NCI-H748 (cell line): ENCODE measurements around the gene EVX2.

ENCODE experiments used
- DNase-seq: peaks from one replicate; lab custom pipeline; 2025; ENCODE audit not compliant: unreplicated experiment; lab: John Stamatoyannopoulos, UW

The EVX2 gene

GRCh38 chr2:176096986-176097819 lies 13.4 kb upstream of the EVX2 start:
- peak; percentile 96 for DNase-seq

GRCh38 chr2:176096243-176096985 lies 12.7 kb upstream of the EVX2 start:
- DNase-seq, result no peak

DNA sequence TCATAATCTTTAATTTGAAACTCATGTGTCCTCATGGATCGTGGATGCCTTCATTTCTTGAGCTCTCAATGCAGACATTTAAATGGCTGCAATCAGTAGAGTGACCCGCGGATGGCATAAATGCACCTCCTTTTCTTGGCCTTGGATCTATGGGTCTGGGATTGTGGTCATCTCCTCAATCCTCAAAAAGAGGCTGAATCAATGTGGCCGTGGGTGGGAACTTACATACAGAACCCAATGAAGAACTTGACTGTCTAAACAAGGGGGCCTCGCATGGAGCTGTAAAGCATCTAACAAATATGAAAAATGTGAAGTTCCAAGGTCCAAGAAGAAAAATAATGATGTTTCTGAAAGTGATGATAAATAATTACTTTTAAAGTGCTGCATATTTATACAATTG lies 11.7 kb upstream of the EVX2 start:
- no peak for DNase-seq

GRCh38 chr2:176094349-176094748 lies 10.6 kb upstream of the EVX2 start:
- no peak for DNase-seq

GRCh38 chr2:176093898-176094249 lies 10.1 kb upstream of the EVX2 start:
- no peak for DNase-seq

- peak; percentile 55 for DNase-seq
Measured at GRCh38 chr2:176093145-176093897, 9.6 kb upstream of the EVX2 start.

GRCh38 chr2:176092270-176093144 lies 8.7 kb upstream of the EVX2 start, which contains the start of gene HOXD13:
Gene HOXD13, plus strand, starts transcription at chr2:176092721. Its CDS starts 170 bp downstream, at chr2:176092891.
- DNase-seq, result peak; percentile 34

DNA sequence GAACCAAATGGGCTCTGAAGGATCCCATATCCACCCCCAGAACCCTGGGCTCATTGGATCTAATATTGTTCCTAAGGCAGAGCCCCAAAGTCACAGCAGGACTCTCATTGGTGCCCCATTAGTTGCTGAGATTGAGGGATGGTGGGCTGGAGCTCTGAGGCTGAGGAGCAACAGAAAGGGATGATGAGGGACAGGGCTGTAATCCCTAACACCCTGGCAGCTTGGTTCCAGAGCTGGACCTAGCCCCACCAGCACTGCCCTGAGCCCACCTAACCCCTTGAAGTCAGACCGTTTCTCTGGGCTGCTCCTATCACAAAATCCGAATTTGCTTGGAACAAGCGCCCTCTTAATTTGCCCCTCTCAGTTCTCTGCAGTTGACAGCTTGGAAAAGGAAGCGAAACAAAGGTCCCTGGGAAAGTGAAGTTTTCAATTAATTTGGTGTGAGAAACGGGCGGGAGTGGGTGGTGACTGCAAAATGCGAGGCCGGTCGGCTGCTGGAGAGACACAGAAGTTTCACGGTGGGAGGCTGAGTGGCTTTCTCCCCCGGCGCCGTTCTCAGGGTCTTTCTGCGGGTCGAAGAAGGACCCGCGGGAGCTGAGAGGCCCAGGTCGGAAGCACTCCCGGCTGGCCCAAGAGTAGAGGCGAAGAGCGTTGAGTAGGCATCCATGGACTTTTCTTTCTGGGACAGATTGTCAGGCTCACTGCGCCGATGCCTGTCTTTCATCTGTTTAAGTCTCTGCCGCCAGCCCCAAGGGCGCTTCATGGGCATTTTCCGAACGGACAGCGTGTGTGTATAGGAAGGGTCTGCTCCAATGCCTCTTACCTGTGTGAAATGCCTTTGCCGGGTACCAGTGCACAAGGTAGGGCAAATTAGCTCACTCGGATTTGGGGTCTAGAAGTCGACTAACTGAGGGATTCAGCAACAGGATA lies 7.8 kb upstream of the EVX2 start:
- no peak for DNase-seq

- no peak for DNase-seq
Measured at GRCh38 chr2:176090862-176091261, 7.1 kb upstream of the EVX2 start.

DNA sequence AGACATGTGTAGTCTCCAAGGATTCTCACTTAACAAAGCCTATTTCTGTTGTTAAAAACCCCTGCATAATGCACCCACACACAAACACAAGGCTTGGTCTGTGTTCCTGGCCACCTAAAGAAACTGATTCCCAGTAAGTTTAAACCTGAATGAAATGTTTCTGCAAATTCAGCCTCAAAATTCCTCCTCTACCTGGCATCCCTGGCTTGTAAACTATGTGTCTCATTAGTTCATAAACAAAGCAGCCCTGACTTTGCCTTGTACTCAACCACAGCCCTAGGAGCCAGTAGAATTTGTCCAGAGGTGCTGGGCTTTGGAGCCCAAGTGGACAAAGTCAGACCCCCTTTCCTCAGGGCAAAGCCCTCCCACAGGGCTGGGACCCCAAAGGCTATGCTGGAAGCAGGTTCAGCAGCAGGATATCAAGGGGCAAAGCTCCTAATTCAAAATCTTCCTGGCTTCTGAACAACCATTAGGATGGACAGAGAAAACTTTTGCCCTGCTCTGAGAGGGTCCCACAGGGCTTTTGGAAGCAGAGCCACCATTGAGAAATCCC lies 6.2 kb upstream of the EVX2 start:
- DNase-seq, result no peak

- no peak for DNase-seq
Measured at GRCh38 chr2:176088937-176089842, 5.4 kb upstream of the EVX2 start.

DNA sequence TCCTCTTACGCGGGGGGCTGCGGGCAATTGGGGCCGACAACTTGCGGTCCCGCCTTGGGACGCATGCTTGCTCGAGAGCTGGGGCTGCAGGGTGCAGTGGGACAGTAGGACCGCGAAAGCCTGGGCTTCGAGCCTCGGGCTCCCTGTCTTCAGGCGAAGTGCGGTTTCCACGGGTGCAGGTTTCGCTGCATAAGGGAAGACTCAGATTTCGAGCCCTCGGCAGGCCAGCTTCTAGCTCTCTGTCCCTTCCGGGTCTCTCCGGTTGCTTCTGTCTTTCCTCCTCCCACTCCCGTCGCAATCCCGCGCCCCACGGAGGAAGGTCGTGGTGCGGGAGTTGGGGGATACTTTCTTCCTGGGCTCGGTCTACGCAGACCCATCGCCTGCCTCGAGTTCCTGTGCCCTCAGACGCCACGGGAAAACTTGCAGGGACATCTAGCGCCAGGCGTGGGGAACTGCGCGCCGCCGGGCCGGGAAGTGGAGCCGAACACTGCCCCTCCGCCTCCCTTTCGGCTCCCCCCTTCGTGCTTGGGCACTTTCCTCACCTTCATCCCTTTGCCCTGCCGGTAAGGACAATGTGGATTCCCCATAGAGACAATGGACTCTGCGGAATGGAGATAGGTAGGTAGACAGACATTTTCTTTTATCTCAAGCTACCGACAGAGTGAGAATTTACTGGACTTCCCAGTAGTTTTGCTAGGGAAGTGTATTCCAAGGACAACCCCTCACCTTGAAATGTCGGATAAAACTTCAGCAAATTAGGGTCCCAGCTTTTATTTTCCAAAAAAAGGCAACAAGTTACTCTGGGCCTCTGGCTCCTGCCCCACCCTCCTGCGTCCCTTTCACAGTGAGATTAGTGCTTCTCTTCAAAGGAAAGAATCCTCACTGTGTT lies 4.5 kb upstream of the EVX2 start:
- peak; percentile 84 for DNase-seq

- DNase-seq, result no peak
Measured at GRCh38 chr2:176087330-176088047, 3.7 kb upstream of the EVX2 start.

DNA sequence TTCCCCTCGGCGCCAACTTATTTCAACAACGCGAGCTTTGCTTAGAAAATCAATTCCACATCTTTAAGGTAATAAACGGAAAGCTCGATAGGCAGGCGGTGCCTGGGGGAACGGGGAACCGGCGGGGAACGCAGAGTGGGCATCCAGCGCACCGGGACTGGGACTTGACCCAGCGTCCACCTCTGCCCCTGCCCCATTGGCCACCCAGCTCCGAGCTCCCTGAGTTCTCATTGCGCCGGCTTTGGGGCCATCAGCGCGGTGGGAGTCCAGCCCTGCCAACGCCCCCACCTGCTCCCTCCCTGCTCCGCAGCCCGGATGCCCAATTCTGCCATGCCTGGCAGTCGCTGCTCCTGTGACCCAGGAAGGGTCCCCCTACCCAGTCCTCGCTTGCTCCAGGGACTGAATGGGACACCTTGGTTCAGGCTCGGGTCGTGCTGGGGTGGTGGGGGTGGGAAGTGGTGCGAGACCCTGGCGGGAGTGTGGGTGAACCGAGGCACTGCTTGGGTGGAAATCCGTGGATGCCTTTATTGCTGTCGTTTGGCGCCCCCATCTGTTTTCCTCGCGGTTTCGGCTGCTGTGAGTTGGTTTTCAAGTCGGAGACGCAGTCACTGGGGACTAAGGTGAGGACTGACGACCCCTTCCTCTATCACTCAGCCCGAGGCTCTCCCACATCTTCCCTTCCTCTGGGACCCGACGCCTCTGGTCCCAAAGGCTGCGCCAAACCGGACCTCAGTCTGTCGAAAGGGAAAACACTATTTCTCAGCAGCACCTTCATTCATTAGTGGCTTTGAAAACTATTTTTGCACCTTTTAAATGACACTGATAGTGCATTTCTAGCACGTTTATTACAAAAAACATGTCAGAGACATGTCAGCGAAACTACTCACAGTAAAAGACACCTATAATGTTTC lies 2.4 kb upstream of the EVX2 start:
- peak; percentile 83 for DNase-seq

DNA sequence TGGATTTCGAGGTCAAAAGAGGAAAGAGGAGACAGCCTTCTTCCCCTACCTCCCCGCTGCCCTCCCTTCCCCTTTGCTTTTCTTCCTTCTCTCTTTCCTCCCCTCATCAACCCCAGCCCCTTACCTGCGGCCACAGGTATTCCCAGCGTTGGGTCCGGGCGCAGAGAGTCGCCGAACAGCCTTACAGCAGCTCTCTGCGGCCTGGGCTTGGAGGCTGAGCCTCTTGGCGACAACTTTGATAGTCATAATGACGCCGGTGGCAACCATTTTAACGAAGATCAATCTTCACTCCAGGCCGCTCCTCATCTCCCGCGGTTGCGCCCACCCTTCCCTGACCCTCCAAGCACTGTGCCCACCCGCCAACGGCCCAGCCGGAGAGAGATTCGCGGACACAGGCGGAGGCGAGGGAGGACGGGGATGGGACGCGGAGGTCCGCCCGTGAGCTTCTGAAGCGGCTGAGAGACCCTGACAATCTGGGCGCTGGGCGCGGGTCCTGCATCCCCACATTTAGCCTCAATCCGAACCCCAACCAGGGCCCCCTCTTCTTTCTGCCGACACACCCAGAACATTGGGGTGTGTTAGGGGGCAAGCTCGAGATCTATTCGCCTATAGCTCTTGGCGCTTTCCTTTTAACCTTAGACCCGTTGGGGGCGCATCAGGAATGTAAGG lies 1.5 kb upstream of the EVX2 start:
- DNase-seq, result peak; percentile 84
